Omental fat pad (tissue), 4 donors: ENCODE data around the gene TXNRD2. TPM values are rescaled to one million over a fixed set of nuclear protein-coding genes. Genes with fewer than 3 reads are reported as not detected.

Source experiments
- ATAC-seq: fragments of 150-250 bp; one replicate; pipeline ENCODE4 v1.9.1; 2016; ENCODE audit warnings: mild to moderate bottlenecking, moderate library complexity; ENCODE audit not compliant: low FRiP score
- DNase-seq: peaks from one replicate; pipeline ENCODE4 v3.0.0-alpha.2; 2019; ENCODE audit warnings: low spot score
- total RNA-seq, 4 donors: library from RNA; depleted of rRNA; stranded (reverse); fragments of >200 nt; gene quantifications; one replicate each; pipeline ENCODE4 v1.1.0, GENCODE V29; 2016
- TF ChIP-seq, protein P1 (sequence below), 3 donors: fragments of 450-650 bp; IDR thresholded peaks; one replicate each; pipeline ENCODE4 v1.5.1; 2016 to 2017; ENCODE audit warnings: antibody characterized with exemption in 3 of 3, mild to moderate bottlenecking in 3 of 3, moderate library complexity in 2 of 3

The TXNRD2 gene
- total RNA-seq, 4 donors from 2014 or later: 10.1 to 24.4 (median 15.1) TPM

DNA sequence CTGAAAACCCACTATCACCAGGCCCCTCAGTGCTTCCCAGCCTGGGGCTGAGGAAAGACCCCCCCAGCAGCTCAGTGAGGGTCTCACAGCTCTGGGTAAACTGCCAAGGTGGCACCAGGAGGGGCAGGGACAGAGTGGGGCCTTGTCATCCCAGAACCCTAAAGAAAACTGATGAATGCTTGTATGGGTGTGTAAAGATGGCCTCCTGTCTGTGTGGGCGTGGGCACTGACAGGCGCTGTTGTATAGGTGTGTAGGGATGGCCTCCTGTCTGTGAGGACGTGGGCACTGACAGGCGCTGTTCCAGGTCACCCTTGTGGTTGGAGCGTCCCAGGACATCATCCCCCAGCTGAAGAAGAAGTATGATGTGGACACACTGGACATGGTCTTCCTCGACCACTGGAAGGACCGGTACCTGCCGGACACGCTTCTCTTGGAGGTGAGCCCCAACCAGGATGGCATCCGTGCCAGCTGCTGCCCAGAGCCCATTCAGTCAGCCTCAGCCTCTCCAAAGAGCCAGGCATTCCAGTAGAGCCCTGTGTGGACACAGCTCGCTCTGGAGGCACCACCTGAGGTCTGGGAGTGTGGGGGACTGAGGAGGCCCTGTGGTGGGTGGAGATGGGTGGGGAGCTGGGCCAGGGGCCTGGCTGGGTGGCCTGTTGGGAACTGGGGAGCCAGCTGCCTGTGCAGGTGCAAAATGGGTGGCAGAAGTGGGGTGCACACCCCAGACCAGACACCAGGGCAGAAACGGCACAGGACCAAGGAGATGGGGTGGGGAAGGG, 22.4 kb upstream of the TXNRD2 start:
- TF ChIP-seq, protein P1, sequence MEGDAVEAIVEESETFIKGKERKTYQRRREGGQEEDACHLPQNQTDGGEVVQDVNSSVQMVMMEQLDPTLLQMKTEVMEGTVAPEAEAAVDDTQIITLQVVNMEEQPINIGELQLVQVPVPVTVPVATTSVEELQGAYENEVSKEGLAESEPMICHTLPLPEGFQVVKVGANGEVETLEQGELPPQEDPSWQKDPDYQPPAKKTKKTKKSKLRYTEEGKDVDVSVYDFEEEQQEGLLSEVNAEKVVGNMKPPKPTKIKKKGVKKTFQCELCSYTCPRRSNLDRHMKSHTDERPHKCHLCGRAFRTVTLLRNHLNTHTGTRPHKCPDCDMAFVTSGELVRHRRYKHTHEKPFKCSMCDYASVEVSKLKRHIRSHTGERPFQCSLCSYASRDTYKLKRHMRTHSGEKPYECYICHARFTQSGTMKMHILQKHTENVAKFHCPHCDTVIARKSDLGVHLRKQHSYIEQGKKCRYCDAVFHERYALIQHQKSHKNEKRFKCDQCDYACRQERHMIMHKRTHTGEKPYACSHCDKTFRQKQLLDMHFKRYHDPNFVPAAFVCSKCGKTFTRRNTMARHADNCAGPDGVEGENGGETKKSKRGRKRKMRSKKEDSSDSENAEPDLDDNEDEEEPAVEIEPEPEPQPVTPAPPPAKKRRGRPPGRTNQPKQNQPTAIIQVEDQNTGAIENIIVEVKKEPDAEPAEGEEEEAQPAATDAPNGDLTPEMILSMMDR (IDR thresholded peaks at IDR 0.05): no peak
- DNase-seq (no peak), ATAC-seq (no peak)

DNA sequence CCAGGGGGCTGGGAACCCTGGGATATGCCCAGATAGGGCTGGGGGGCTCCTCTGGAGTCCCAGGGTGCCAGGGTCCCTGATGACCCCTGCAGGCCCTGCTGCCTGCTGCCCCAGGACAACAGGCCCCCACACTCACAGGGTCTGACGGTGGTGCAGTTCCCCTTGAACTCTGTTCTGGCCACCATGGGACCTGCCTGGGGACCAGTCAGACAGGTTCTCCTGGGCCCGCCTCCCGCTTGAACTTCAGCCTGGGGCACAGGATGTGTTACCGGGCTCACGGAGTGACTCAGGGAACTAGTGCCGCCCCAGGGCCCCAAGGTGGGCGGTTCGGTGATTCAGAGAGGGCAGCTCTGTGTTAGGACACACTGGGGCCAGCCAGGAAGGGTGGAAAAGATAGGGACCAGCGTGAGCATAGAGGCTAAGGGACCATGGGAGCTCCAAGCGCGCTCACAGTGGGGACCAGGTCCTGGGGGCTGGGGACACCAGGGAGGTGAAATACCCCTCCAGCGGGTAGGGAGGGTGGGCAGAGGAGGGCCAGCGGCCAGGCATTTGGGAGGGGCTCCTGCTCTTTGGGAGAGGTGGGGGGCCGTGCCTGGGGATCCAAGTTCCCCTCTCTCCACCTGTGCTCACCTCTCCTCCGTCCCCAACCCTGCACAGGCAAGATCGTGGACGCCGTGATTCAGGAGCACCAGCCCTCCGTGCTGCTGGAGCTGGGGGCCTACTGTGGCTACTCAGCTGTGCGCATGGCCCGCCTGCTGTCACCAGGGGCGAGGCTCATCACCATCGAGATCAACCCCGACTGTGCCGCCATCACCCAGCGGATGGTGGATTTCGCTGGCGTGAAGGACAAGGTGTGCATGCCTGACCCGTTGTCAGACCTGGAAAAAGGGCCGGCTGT, 21.5 kb upstream of the TXNRD2 start:
- TF ChIP-seq, protein P1 (IDR thresholded peaks at IDR 0.05): no peak
- DNase-seq: no peak
- no peak for ATAC-seq

DNA sequence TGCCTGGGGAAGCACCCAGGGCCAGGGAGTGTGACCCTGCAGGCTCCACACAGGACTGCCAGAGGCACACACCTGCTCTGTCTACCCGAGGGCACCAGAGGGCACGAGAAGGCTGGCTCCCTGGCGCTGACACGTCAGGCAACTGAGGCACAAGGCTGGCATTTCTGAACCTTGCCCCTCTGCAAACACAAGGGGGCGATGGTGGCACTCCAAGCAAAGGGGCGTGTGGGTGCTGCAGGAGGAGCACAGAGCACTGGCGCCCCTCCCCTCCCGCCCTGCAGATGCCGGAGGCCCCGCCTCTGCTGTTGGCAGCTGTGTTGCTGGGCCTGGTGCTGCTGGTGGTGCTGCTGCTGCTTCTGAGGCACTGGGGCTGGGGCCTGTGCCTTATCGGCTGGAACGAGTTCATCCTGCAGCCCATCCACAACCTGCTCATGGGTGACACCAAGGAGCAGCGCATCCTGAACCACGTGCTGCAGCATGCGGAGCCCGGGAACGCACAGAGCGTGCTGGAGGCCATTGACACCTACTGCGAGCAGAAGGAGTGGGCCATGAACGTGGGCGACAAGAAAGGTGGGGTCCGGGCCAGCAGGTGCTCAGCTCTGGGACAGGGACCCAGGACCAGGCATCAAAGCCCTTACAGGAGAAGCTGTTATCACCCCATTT, 20.8 kb upstream of the TXNRD2 start:
- ATAC-seq (no peak), DNase-seq (no peak)
- TF ChIP-seq, protein P1 (IDR thresholded peaks at IDR 0.05): no peak

DNA sequence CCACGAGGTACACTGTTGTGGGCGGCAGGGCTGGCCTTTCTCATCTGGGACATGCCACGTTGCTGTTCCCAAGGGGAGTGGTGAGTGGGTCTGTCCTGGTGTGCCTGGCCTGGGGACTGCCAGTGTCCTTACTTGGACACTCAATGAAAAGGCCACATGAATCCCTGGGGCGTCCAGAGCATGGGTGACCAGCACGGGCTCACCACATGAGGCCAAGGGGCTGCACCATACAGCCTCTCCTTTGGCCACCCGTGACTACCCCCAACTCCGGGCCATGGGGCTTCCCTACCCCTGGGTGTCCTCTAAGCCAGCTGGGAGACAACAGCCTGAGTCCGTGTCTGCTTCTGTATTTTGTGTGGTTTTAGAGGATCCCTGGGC, 20.2 kb upstream of the TXNRD2 start:
- TF ChIP-seq, protein P1 (IDR thresholded peaks at IDR 0.05): no peak
- no peak for ATAC-seq
- no peak for DNase-seq

DNA sequence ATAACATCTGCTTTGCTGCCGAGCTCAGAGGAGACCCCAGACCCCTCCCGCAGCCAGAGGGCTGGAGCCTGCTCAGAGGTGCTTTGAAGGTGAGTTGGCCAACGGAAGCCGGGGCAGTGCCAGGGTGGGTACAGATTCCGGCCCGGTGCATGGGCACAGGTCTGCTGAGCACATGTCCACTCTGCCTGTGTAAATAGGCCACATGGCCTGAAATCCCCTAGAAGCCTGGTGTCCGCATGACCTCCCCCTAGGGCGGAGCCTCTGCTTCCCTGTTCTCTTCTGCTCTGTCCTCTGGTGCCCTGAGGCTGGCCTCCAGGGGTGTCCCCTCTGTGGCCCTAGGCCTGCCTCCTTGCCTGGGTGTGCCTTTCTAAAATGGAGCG, 19.6 kb upstream of the TXNRD2 start:
- TF ChIP-seq, protein P1 (IDR thresholded peaks at IDR 0.05): no peak
- DNase-seq: no peak
- ATAC-seq: no peak

DNA sequence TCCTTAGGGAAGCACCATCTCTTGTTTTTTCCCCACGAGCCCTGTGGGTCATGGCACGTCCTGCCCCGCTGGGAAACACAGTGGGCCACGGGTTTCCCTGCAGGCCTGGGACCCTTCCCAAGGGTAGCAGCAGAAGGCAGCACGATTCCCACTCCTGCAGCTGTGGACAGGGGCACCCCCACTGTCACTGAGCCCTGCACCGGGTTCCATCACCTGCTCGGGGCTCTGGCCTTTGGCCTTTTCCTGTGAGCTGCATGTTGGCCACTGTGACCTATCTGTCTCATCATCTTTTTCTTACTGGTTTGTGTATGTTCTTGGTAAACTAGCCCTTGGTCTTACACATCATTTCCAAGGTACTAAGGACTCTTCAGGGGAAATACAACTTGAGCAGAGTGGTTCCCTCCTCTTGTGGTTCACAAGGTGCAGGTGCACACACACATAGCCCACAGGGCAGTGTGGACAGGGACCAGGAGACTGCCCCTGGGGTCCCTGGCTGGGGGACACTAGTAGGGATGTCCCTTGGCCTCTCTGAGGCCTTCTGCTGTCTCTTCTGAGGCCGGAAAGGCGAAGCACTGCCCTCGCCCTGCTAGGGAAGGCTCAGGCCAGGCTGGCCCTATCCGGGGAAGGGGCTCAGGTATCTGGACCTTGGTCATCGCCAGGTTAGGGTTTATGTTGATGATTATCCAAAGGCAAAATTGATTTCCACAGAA, 19.0 kb upstream of the TXNRD2 start:
- ATAC-seq: no peak
- TF ChIP-seq, protein P1 (IDR thresholded peaks at IDR 0.05): no peak
- DNase-seq: no peak
